GM18868 (cell line): Measurements from ENCODE around the gene EYS.

Experiments
- ATAC-seq: cut with Tn5 transposase; IDR thresholded peaks from one replicate; pipeline ENCODE4 v1.9.1; 2021; ENCODE audit warnings: mild to moderate bottlenecking, moderate library complexity; ENCODE audit not compliant: unreplicated experiment

EYS gene

DNA sequence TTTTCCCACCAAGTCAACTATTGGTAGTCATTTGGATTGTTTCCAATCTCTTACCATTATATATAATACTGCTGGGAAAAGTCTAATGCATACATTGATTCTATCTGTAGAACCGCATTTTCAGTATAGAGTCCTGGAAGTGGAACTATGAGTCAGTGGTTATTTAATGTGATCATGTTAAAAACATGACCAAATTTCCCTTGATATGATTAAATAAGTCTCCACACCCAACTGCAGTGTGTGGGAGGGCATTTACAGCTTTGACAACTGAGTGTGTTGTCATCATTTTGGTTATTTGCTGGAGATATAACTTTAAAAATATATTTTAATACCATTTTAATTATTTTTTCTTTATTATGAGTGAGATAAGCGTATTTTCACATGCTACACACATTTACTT, 1027.6 kb downstream of the EYS start:
- ATAC-seq: no peak

DNA sequence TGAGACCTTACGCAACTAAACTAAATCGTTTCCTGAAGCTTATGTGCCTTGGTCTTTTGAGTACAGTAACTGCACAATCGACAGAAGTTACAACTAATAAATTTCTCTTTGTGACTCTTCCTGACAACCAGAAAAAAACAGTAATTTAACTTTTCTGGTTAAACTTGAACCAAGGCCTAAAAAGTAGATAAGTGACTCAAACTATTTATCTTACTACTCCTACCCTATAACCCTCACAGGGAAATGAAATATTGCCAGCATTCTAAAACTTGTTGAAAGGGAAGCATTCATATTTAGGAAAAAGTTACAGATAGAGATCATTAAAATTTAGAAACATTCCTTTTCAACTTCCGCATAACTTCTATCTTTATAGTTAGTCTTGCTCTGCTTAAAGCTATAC, 1034.4 kb downstream of the EYS start:
- ATAC-seq: no peak

DNA sequence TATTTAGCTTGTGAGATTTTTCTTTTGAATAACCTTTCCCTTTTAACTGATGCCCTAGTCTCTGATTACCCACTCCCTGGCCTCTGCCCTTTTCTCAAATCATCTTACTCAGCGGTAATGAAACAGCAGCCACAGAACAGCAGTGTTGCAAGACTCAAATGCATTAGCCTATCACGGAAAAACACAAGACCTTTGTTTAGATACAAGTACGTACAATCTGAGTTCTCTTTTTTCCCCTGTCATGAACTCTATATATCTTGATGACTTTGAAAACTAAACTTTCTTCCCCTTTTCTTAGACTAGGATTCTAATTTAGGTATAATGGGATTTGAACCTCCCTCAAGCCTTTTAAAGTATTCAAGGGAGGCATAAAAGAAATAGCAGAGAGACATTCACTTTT, 1034.9 kb downstream of the EYS start:
- no peak for ATAC-seq

DNA sequence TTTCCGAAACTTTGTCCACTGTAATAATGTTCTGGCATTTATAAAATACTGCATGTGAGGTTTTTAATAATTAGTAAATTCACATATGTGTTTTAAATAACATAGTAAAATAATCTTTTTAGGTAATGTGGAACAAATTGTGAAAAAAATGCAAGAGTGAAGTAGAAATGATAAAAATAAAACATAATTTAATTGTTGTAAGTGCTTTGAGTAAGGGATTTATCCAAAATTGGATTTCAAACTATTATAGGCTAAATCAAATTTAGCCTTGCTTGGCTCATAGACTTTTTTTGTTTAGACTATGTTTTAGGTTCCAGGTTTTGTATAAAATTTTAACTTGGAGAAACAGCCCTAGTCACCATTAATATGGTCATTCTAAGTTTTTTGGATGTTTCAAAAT, 1041.9 kb downstream of the EYS start:
- no peak for ATAC-seq

DNA sequence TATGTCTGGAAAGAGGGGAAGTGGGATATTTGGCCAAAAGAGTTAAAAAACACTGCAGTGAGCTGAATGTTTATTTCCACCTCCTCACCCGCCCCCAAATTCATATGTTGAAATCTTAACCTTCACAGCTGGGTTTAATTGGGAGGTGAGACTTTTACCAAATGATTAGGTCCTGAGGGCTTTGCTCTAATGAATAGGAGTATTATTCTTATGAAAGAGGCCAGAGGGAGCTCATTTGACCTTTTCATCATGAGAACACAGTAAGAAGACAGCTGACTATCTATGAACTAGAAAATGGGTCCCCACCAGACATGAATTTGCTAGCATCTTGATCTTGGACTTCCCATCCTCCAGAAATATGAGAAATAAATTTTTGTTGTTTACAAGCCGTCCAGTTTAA, 1042.5 kb downstream of the EYS start:
- ATAC-seq: no peak

DNA sequence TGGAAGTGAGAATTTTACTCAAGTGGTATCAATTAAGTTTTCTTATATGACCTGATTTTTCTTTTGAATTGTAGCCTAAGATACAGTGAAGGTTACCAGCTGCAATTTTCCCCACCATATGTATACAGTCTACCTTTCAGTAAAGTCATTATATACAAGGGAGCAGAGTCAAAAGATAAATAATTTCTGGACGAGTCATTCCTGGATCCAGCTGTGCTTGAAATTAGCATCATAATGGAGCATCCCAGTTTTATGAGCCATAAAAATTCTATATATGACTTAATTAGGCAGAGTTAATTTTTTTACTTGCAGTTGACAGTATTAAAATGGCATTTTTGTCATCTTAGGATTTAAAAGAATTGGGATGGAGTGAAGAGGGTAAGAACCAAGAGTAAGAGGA, 1063.0 kb downstream of the EYS start:
- no peak for ATAC-seq

DNA sequence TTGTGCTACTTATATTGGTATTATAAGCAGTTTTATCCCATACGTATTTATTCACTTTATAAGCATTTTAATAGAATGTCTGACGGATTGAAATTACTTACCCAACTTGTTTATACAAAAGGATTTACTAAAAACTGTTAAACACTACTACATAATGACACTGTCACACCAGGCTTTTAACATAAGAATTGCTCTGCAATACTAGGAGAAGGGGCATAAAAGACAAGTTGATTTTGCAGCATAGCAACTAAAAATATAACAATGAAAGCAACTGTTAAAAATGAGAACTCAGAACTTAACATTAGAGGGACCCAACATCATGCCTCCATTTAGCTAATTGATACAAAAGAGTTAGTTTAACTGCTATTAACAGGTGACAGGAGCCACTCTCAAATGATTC, 1076.1 kb downstream of the EYS start:
- no peak for ATAC-seq

DNA sequence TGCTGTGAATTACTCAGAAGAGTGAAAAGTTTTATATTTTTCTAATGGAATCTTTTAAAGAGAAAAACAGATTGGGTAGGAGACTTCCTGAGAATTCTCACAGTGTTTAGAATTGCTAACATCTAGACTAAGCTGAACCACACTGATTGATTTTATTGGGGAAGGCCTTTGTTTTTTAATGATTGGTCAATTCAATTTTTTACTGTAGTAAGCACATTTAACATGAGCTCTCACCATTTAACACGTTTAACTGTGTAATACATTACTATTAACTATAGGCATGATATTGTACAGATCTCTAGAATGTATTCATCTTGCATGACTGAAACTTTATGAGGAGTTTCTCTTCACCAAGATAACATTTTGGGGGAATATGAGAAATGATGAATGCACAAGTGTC, 1084.1 kb downstream of the EYS start:
- no peak for ATAC-seq

DNA sequence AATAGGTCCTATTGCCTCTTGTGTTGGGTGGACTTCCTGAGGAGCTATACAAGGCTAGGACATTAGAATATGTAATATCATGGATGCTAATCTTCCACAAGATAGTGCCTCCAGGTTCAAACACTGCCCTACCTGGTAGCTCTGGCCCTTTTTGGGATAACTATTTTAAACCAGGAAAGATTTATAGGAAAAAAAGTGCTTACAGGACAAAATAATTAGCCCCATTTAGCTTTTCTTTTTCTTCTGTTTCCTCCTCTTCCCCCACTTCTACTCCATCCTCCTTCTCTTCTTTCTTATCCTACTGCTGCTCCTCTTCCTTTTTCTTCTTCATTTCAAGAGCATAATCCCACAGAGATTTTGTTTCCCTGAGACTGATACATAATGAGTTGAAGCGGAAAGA, 1104.0 kb downstream of the EYS start:
- ATAC-seq: no peak

DNA sequence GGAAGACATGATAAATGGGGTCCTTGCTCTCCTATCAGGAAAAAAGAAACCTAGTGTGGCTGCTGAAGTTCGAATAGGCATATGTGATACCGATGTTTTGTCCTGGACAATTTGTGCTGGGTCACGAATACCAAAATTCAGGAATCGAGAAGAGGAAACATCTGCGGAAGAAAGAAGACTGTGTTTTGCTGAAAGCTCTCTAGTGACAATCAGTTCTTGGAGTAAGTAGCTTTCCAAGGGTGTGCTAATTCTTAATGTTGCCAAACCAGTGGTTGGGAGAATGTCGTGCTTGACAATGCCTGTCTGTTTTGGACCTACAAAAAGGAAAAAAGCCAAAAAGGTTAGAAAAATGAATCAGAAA, 1115.4 kb downstream of the EYS start:
- ATAC-seq: no peak

DNA sequence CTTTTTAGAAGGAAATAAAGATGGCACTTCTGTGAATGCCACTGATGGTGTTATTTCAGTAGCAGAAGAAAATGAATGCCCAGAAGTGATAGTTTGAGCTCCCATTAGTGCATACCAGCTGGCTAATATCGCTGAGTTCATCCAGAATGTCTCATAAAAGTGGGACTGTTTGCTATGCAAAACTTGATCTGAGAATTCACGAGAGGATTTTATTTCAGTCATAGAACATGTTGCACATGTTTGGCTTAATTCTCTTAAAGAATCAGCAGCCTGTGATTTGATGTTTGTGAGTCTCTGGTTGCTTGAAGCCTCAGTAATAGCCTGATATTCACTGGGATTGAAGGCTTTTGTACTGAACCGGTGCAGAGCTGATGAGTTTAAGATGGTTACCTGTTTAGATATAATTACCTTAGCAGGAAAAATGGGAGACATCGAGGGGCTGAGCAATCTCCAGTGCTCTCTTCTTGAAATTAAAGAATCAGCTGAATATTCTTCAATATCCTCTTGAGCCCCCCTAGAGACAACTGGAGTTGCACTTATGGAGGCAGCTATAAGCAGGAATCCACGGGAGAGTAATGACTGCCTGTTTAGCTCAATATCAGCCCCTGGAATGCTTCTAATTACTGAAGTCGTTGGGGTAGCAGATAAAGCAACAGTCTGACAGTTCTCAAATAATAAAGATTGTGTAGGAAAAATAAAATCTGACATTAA, 1115.9 kb downstream of the EYS start:
- ATAC-seq: no peak

DNA sequence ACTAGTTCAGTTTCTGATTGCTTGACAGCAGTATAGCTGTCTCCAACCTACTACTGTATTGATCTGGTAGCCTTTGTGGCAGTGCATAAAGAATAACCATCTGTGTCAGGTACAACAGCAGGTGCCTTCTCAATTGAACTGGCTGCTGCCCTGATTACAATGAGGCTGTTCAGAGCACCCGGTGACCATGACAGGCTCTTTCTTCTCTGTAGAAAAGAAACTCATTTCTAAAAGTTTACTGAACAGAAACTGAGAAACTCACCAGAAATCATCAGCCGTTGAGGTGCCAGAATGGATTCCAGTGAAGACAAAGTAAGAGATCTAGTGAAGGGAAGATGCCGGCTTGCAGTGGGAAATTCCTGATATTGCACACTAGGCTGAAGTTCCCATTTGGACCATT, 1117.1 kb downstream of the EYS start:
- no peak for ATAC-seq

DNA sequence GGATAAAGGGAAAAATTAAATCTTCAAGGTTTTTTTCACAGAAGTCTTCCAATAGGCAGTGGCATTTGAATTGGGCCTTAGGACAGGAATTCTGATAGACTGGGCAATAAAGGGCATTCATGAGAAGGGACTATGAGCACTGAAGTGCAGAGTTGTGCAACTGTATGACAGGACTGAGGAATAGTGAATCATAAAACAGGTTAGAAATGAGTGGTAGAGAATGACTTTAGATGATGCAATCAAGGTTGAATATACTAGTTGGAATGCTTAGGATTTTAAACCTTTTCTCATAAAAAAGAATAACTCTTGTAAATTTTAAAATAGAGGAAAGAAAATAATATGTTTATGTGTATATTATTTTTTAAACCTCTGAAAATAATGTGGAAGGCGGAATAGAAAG, 1126.7 kb downstream of the EYS start:
- no peak for ATAC-seq

DNA sequence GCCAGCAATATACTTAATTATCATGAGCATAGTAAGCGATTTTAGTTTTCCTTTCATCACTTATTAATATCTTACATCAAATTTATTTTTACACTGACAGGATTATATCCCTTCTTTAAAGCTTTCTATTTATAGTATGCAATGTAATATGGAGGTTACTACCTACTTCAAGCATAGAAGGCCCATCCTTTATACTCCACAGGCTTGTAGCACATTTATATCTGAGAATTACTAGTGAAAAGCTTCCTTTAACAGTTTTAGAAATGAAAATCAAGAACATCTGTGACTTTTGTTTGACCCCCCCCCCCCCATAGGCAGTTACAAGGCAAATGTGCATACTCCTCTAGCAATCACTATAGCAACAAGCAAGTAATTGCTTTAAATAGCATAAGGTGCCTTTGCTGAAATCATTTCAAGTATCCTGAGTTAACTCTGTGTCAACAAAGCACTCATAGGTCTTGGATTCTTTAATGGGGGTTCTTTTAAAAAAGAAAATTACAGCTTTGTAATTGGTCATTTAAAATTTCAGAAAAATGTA, 1153.7 kb downstream of the EYS start:
- ATAC-seq: no peak

DNA sequence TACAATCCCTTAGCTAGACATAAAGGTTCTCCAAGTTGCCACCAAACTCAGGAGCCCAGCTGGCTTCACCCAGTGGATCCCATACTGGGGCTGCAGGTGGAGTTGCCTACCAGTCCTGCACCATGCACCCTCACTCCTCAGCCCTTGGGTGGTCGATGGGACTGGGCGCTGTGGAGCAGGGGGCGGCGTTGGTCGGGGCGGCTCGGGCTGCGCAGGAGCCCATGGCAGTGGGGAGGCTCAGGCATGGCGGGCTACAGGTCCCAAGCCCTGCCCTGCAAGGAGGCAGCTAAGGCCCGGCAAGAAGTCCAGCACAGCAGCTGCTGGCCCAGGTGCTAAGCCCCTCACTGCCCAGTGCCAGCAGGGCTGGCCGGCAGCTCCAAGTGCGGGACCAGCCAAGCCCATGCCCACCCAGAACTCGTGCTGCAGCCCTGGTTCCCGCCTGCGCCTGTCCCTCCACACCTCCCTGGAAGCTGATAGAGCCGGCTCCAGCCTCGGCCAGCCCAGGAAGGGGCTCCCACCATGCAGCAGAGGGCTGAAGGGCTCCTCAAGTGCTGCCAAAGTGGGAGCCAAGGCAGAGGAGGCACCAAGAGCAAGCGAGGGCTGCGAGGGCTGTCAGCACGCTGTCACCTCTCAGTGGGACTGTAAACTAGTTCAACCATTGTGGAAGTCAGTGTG, 1159.3 kb downstream of the EYS start:
- no peak for ATAC-seq

DNA sequence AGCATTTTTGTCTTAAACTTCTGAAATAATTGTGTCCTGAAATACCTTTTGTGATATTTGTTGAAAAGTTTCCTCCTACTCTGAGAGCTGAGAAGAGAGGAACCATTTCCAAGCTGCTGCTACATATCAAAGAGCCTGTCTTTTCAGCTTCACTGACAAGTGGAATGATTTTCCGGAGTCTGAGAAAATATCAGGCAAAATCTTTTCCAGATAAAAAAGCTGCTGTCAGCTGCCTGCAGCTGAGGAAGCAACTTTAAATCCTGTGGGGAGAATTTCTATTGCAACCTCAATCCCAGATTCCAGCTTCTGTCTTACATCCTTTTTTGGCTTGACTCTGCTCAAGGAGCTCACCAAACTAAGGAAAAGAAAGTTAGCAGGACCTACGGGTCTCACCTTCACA, 1167.1 kb downstream of the EYS start:
- no peak for ATAC-seq

DNA sequence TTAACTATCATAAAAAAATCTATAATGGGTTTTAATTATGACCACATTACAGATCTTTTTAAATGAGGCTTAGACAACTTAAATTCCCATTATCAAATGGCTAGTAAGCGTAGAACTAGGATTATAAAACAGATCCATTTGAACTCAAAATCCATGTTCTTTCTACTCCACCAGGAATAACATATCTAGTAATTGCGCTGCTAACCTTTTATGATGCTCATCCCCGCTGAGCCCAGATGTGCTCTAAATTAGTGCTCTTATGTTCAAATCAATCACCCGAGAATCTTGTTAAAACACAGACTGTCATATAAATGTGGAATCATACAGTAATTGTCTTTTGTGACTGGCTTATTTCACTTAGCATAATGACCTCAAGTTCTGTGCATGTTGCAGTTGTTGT, 1168.3 kb downstream of the EYS start:
- ATAC-seq: no peak

DNA sequence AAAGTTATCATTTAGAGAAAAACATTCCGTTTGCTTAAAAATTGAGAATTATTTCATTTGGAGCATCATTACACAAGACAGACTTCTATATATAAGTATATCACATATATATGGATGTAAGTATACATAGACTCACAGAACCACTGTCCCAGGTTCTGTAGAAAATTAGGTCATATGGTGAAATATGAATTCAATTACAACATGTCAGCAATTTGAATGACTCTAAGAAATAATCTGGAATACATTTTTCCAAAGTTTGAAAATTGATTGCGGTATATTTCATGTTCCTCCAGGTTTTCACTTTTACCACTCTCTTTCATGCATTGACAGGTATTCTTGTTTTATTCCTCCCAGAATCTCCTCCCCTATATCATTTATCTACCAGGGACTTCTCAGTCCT, 1179.1 kb downstream of the EYS start:
- no peak for ATAC-seq

DNA sequence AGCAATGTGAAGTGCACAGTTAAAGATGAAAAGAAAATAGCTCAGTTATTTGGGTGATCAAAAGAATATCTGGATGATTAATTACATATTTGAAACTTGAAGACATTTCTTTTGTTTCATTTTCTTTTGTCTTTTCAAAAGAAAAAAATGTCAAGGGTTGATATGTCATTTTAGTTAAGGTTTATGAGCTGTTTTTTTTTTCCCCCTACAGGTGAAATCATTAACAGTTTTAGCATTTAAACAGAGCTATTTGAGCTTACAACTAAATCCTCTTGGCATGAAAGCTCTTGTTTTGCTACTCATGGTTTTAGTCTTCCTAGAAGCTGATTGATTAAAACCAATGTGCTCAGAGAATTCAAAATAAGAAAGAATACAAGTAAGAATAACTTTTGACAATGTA, 1184.2 kb downstream of the EYS start:
- ATAC-seq: no peak

DNA sequence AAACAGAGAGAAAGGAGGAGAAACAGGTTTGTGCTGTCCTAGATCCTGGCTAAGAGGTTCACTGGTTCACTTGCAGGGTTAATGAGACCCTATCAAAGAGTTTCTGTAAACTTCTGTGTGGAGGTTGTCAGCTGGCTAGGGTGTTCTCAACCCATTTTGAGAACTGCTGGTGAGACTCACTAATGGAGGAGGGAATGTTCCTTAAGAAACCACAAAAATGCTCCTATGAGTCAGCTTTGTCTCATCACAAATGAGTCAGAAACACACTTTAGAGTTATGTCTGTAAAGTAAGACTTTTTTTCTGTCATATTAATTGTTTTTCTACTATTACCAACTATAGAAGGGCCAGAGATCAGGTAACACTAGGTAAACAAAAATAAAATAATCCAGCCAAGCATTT, 1187.0 kb downstream of the EYS start:
- ATAC-seq: peak; percentile 97

DNA sequence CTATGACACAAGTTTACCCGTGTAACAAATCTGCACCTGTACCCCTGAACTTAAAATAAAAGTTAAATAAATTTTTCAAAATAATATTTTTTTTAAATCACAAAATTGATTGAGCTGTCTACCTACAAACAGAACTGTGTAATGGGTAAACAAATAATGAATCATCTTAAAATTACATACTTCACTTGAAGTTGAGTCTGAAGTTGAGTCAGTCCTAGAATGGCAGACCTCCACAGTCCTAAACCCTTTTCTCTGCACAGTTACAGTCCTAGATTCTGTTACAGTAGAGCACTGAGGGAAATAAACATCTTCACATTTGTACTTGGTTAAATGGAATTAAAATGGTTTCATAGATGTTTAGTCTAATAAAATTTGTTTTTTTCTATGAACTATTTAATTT, 1190.6 kb downstream of the EYS start:
- no peak for ATAC-seq

DNA sequence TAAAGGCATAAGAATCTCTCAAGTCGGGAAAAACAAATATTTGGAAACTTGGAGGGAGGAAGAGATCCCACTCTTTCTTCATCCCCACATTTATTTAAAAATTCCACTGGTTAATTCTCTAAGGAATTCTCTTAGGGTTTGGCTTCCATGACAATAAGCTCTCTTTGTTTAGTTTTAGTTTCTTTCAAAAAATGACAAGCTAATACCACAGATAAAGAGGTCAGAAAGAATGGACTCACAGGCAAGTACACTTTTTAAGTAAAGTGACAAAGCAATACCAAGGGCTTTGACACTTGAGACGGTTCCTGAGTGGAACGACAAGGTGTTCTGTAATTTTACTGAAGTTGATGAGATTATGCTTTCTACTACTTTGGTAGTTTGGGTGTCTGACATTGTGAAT, 1199.4 kb downstream of the EYS start:
- ATAC-seq: no peak

DNA sequence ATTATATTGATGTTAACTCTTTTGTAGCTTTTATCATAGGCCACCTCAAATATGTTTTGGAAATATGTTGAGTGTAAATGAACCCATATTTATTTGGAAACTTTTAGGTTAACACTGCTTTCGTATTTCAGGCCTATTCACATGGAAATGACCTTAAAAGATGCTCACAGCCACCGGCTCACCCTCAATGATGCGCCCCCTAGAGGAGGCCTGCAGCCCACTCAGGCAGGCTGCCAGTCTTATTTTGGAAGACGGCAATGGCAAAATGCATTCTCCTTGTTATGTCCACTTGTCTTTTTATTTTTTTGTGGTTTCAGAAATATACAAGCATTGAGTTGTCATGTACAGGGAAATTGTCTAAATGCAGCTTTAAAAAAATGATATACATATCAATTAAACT, 1201.7 kb downstream of the EYS start:
- ATAC-seq: peak; percentile 84
